Bronchial epithelial cell (primary cell): Measurements from ENCODE around the gene ZNF586. TPM values are rescaled to one million over a fixed set of nuclear protein-coding genes. Genes with fewer than 3 reads are reported as not detected.

Source experiments
- DNase-seq: peaks from one replicate; pipeline ENCODE4 v3.0.0-alpha.2; 2010; ENCODE audit warnings: low read depth
- FAIRE-seq: peaks from 2 replicates; lab custom pipeline; 2011; peaks lifted over from hg19 to GRCh38; lab: Jason Lieb, UNC
- H3K27me3 ChIP-seq: 2 replicates; pipeline ENCODE4 v1.5.1; 2011; ENCODE audit warnings: low read length; ENCODE audit not compliant: control insufficient read depth, insufficient read depth
- H3K36me3 ChIP-seq: 2 replicates; pipeline ENCODE4 v1.5.1; 2011; ENCODE audit warnings: low read length; ENCODE audit not compliant: control insufficient read depth, insufficient read depth
- H3K4me3 ChIP-seq: 2 replicates; pipeline ENCODE4 v1.5.1; 2011; ENCODE audit warnings: mild to moderate bottlenecking, low read depth, low read length, control low read depth
- total RNA-seq: library from RNA; depleted of rRNA; stranded (reverse); fragments of >200 nt; gene quantifications from 2 replicates; pipeline ENCODE4 v1.2.1, GENCODE V29; 2014
- TF ChIP-seq, protein P1 (sequence below): IDR thresholded peaks from 2 replicates; pipeline ENCODE4 v1.5.1; 2011; ENCODE audit warnings: mild to moderate bottlenecking, moderate library complexity, low read length, control low read depth, inconsistent platforms; ENCODE audit not compliant: insufficient read depth, severe bottlenecking

The ZNF586 gene
- total RNA-seq, 1 donor from 2014 or later, result 16.1 TPM

GRCh38 chr19:57771417-57771816 lies 1.9 kb downstream of the ZNF586 start:
- DNase-seq (no peak), FAIRE-seq (no peak)
- Histone ChIP-seq H3K27me3 (no peaks in the 10 kb centered on the region), H3K36me3 (peaks cover 6% of the 10 kb centered on the region), H3K4me3 (no peak overlapping the region)
- TF ChIP-seq, protein P1, sequence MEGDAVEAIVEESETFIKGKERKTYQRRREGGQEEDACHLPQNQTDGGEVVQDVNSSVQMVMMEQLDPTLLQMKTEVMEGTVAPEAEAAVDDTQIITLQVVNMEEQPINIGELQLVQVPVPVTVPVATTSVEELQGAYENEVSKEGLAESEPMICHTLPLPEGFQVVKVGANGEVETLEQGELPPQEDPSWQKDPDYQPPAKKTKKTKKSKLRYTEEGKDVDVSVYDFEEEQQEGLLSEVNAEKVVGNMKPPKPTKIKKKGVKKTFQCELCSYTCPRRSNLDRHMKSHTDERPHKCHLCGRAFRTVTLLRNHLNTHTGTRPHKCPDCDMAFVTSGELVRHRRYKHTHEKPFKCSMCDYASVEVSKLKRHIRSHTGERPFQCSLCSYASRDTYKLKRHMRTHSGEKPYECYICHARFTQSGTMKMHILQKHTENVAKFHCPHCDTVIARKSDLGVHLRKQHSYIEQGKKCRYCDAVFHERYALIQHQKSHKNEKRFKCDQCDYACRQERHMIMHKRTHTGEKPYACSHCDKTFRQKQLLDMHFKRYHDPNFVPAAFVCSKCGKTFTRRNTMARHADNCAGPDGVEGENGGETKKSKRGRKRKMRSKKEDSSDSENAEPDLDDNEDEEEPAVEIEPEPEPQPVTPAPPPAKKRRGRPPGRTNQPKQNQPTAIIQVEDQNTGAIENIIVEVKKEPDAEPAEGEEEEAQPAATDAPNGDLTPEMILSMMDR, result no peak

GRCh38 chr19:57773488-57773887 lies 4.0 kb downstream of the ZNF586 start:
- no peak for FAIRE-seq
- Histone ChIP-seq H3K36me3 (peaks cover 14% of the 10 kb centered on the region), H3K4me3 (no peak overlapping the region), H3K27me3 (no peaks in the 10 kb centered on the region)
- no peak for DNase-seq
- TF ChIP-seq, protein P1, result no peak

DNA sequence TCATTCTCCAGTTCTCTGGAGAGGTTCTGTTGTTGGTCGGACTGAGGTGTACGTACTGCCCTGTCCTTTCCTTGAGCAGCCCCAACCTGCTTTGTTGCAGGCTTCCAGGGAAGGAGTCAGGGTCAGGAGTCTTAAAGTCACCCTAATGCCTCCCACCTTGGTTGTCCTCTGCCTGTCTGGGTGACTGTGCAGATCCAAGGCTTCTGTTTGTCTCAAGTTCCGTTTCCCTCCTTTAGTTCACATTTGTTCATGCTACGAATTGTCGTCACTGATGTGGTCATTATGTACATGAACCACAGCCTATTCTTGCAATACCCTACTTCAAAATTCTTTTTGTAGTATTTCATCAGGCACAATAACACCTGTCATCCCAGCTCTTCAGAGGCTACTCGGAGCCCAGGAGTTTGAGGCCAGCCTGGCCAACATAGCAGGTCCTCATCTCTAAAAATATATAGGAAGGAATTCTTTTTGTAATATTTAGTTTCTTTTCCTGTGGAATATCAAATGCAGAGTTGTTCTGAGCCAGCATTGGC lies 7.4 kb downstream of the ZNF586 start:
- DNase-seq, result no peak
- H3K4me3 ChIP-seq, result no peak overlapping the region
- H3K36me3 ChIP-seq, result peaks cover 23% of the 10 kb centered on the region
- H3K27me3 ChIP-seq, result no peaks in the 10 kb centered on the region
- FAIRE-seq, result no peak
- TF ChIP-seq, protein P1, result no peak

- no peaks in the 10 kb centered on the region for H3K27me3 ChIP-seq
- H3K36me3 ChIP-seq, result peaks cover 21% of the 10 kb centered on the region
Measured at GRCh38 chr19:57778336-57778735, 8.9 kb downstream of the ZNF586 start.

GRCh38 chr19:57779220-57779845 lies 9.9 kb downstream of the ZNF586 start:
- Histone ChIP-seq H3K27me3 (no peaks in the 10 kb centered on the region), H3K36me3 (peaks cover 21% of the 10 kb centered on the region), H3K4me3 (no peak overlapping the region)
- DNase-seq (no peak), FAIRE-seq (peak; percentile 23)
- TF ChIP-seq, protein P1, result no peak

More at GRCh38 chr19:57778336-57778735, 8.9 kb downstream of the ZNF586 start:
- no peak overlapping the region for H3K4me3 ChIP-seq
- no peak for DNase-seq
- no peak for FAIRE-seq
- TF ChIP-seq, protein P1, result no peak

GRCh38 chr19:57786286-57786685 lies 16.8 kb downstream of the ZNF586 start:
- FAIRE-seq, result no peak
- peaks cover 7% of the 10 kb centered on the region for H3K36me3 ChIP-seq

More at GRCh38 chr19:57786286-57786685, 16.8 kb downstream of the ZNF586 start:
- DNase-seq, result no peak
- Histone ChIP-seq H3K27me3 (no peaks in the 10 kb centered on the region), H3K4me3 (no peak overlapping the region)
- TF ChIP-seq, protein P1, result no peak
